Brain pericyte (primary cell): ENCODE measurements around the gene CCDC196.

Source experiments
- DNase-seq: peaks from one replicate; pipeline ENCODE4 v3.0.0-alpha.2; 2012; ENCODE audit warnings: low read depth, low spot score

CCDC196 gene

GRCh38 chr14:66485910-66486421, at the start of gene CCDC196:
Gene CCDC196 (plus strand): TSS chr14:66486371. CDS start chr14:66486503, 132 bp downstream.
- DNase-seq, result no peak

DNA sequence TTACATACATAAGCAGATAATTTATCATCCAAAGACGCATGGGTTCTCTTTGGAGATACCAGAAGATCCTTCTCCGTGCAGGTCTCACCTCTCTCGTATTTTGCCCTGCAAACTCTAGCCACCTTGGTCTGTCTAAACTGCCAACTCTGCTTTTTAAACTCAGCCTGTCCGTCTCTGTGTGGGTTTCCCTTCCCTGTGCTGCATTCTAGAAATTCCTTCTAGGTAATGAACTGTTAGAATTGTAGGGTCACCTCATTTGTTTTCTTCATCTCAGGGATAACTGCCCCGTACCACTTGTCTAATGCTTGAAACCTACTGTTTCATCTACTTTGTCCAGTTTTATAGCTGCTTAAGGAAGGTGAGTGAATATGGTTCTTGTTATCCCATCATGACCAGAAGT, 45.4 kb upstream of the CCDC196 start:
- DNase-seq, result no peak

DNA sequence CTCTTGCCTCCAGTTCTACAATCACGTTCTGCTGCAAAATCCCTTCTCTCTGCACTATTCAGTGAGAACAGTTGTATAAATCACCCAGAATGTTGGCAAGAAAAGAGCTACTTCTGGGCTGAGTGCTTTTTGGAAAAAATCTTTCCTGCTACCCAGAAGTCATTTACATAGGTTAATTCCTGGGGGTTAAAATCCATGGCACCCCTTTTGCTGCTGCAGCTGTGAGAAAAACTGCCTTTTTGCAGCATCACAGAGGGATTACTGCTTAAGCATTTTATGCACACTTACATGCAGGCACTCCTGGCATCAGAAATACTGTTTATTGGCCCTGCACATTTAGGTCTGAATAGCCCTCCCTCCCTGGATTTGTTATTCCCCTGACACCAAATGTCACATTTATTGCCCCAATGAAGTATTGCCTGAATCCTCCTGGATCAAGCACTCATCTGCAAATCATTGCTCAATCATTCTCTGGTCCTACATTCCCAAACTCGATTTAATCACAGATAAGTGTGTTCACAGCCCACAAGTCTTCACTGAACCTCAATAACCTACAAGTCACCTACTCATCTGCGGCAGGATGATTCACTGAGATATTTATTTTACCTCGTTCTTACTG, 43.1 kb upstream of the CCDC196 start:
- DNase-seq, result no peak

- no peak for DNase-seq
Observed at GRCh38 chr14:66443785-66444184, 42.4 kb upstream of the CCDC196 start.

DNA sequence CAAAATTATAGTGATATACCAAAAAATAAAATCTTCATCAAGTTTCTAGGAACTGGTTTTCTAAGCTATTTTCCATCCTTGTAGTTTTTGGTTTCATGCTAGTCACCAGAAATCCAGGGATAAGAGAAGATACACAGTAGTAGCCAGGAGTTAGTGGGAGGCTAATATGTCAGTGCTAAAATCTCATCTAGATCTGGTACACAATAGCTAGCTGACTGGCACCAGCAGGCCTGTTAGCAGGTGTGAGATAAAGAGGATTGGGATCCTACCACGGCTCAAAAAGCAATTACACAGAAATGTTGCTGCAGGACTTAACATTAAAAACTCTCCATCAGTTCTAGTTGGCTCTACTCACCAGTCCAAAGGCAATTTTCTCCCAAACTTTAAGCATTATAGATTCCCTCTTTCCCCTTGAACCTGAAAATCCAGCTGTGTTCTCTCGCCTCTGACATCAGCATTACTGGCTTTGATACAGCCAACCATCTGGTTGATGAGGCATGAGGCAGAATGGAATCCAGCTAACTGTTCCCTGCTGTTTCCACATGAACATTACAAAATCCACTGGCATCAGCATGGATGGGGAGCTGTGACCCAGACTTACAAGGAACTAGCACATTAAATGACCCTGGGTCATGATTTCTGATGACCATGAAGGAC, 41.8 kb upstream of the CCDC196 start:
- no peak for DNase-seq

DNA sequence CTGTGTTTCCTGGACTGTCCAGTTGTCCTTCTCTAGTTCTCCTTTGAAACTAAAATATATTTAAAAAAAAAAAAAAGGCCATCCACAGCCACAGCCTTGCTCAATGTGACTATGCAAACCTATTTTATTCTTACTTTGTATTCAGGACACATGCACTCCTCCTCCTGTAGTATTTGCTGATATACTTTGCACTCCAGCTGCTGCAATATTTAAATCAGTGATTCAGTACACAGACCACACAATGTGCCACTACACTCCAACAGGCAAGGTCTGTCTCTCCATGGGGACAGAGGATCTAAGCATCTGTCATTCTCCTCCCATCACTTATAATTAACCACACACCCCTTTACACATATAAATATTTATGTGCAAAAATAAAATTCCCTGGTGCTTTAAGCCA, 40.2 kb upstream of the CCDC196 start:
- DNase-seq, result no peak

GRCh38 chr14:66453469-66453868, 32.7 kb upstream of the CCDC196 start:
- no peak for DNase-seq

DNA sequence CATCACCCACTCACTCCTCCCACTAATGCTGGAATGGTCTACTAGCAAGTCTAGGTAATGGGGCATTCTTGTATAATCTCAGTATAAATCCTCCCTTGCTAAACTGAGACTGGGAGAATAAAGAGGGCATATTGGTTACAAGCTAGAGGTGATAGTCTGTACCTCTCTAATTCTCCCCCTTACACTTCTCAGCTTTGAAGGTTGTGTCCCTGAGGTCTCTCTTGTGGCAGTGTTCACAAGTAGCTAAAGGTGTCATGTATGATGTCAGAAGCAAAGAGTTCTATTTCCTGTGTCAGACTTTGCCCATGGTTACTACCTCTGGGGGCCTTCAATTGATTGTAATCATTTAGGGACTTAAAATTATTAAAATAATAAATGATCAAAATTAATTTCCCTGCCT, 26.6 kb upstream of the CCDC196 start:
- no peak for DNase-seq

GRCh38 chr14:66464261-66464660, 21.9 kb upstream of the CCDC196 start:
- no peak for DNase-seq

DNA sequence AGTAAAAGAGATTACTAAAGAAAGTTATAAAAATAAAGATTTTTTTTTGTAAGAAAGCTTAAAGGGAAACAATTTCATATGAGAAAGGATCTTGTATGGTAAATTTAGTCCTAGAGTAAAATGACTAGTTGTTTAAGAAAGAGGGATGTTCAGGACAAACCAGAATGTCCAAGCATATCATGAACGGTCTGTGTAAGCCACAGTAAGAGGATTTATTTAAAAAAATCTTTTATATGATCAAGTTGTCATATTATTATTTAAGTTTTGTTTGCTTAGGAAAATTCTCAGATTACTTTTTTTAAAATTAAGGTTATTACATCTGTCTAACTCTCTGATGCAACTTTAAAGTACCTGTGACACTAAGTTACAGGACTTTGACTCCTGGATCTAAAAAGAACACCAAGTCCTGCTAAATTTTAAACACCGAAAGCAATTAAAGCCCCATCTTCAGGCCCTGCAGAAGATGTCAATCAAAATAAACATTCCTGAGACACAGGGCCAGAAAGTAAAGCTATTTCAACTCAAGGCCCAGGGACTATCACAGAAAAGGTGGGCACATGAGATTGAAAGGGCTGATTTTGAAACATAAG, 17.3 kb upstream of the CCDC196 start:
- no peak for DNase-seq

DNA sequence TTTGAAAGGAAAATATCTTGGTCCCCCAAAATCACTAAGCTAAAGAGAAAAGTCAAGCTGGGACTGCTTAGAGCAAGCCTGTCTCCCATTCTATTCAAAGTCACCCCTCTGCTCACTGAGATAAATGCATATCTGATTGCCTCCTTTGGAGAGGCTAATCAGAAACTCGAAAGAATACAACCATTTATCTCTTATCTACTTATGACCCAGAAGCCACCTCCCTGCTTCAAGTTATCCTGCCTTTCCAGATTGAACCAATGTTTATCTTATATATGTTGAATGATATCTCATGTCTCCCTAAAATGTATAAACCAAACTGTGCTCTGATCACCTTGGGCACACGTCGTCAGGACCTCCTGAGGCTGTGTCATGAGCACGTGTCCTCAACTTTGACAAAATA, 14.6 kb upstream of the CCDC196 start:
- no peak for DNase-seq

GRCh38 chr14:66472251-66472650, 13.9 kb upstream of the CCDC196 start:
- no peak for DNase-seq

DNA sequence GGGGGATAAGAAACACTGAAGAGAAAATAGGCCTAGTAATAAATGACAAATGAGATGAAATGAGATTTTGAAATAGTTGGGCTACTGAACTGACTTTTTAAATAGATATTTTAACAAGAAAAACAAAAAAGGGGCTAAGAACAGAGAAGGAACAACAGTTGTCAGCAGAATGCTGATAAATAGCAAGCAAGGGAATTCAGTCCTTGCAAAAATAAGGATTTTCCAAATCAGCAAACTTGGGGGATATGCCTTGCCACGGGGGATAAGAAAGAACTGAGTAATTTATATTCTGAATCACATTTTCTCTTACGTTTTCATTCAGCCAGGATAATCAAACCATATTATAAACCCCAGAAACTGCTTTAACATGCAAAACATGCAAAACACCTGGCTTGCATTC, 12.9 kb upstream of the CCDC196 start:
- no peak for DNase-seq

- DNase-seq, result peak; percentile 4
Observed at GRCh38 chr14:66476964-66477363, 9.2 kb upstream of the CCDC196 start.

DNA sequence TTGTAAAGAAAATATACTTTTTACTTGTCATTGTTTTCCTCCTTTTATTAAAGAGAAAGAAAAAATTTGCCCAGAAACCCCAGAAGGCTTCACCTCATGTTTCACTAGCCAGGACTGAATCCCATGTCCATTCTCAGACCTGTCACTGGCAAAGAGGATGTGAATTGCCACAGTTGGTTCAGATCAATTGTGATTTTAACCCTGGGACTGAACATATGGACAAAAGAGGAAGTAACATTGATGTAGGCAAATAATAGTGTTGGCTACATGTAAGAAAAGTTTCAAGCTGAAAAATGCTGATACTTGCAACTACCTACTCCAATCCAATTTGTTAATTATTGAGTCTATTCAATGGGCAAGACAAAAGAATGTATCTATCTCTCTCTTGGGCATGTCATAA, 8.6 kb upstream of the CCDC196 start:
- no peak for DNase-seq

GRCh38 chr14:66482873-66483272, 3.3 kb upstream of the CCDC196 start:
- no peak for DNase-seq

- no peak for DNase-seq
Observed at GRCh38 chr14:66483322-66483721, 2.8 kb upstream of the CCDC196 start.

GRCh38 chr14:66485029-66485428, 1.1 kb upstream of the CCDC196 start:
- DNase-seq, result no peak

DNA sequence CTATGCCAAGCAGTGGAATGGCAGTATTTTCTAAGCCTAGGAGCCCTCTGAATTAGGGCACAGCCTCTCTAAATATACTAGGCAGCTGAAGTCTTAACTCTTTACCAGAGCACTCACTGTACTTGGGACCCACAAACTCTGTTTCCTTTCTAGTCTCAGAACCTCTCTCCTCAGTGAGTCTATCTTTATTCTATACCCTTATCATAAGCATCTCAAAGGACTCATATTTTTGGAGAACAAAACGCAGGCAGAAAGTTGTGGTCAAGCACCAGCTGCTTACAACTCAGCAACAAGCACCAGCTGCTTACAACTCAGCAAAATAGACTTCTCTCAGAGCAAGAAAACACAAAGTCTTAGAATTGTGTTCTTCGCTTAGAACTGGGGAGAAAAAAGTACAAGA, 993 bp downstream of the CCDC196 start:
- DNase-seq, result no peak

DNA sequence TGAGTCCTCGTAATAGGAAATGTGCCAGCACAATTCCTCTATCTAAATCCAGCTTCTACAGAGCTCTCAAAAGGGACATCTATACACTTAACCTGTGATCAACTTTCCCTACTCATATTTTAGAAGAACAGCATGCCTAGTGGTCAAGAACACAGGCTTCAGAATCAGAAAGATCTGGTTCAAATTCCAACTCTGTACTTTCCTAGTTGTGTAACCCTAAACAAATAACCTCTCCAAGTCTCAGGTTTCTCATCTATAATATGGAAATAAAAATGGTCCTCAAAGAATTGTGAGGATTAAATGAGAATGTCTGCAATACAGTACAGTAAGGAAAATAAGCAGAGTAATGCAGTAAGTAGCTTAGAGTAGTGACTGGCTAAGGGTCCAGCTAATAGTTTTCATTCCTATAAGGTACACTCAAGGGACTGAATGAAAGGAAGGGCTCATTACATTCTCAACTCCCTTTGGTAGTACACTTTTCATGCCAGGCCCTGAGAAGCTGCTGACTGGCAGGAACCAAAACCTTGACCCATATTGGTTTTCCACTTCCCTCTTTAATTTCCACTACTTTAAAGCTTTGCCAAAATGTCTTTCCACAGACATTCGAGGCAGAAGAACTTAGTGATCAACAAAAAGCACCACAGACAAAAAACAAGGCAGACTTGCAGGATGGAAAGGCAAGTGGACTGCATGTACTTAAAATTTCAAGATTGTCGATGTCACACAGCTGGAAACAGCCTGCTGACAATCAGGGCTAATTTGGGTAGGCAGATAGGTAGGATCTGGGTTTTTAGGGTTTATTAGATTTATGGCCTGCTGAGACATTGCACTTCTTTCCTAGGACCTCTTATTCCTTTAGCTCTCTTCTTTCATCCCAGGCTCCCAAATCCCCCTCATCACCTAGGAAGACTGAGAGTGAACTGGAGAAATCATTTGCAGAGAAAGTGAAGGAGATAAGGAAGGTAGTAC, 4.3 kb downstream of the CCDC196 start:
- no peak for DNase-seq

DNA sequence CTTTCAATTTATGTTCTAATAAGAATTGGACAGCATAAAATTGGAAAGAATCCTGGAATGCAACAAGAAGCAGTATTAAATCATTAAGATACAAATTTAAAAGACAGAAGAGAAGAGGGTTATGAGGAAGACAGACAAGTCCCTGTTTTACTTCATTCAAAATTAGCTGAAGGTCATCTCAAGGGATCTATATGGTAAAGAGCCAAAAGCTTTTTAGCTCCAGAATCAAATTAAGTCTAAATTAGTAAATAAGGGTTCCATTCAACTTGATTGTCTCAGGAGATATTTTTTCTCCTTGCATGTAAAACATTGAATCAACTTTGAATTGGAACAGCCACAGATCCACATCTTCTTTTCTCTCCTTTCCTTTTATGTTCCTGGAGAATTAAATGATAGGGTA, 7.6 kb downstream of the CCDC196 start:
- no peak for DNase-seq
